B cell (primary cell): ENCODE data around the gene MAP3K4. TPM values are rescaled to one million over a fixed set of nuclear protein-coding genes. Genes with fewer than 3 reads are reported as not detected.

Experiments used
- ATAC-seq: fragments of 200-7000 bp; cut with Tn5 transposase; one replicate; pipeline ENCODE4 v1.10.0; 2021; ENCODE audit warnings: low read depth, mild to moderate bottlenecking, moderate number of reproducible peaks, moderate library complexity
- CTCF ChIA-PET: fragments of 350-600 bp; sonication (Branson Sonifier 250); formaldehyde crosslinking; loops from one replicate; lab custom pipeline; 2021; ENCODE audit warnings: antibody characterized with exemption, inconsistent platforms; lab: Charles Lee
- POLR2A ChIA-PET: fragments of 350-600 bp; sonication (Branson Sonifier 250); formaldehyde crosslinking; loops from one replicate; lab custom pipeline; 2021; ENCODE audit warnings: antibody characterized with exemption; lab: Charles Lee
- DNase-seq: peaks from one replicate; pipeline ENCODE4 v3.0.0; 2013
- H2AFZ ChIP-seq: 2 replicates; pipeline ENCODE4 v1.6.1; 2012; ENCODE audit warnings: mild to moderate bottlenecking, low read depth, low read length; ENCODE audit not compliant: insufficient read depth, poor library complexity, severe bottlenecking
- H3K27ac ChIP-seq, 2 donors: 1 replicate in 1 of 2; 2 replicates in 1 of 2; pipeline ENCODE4 v1.5.1; 2012 to 2013; ENCODE audit warnings: low read length in 2 of 2, mild to moderate bottlenecking in 2 of 2, moderate library complexity in 1 of 2
- H3K27me3 ChIP-seq, 4 experiments: fragments of 200-600 bp in 1 of 4; sonication (generic) in 1 of 4; replicated peaks in 1 of 4; 1 replicate in 2 of 4; 2 replicates in 2 of 4; pipeline versions ENCODE4 v1.6.1 to v1.7.0; 2013 to 2016; ENCODE audit warnings: low read length in 3 of 4, mild to moderate bottlenecking in 2 of 4, mixed read lengths in 1 of 4, moderate library complexity in 1 of 4; ENCODE audit not compliant: insufficient read depth in 4 of 4, control insufficient read depth in 3 of 4; ENCODE audit errors: control extremely low read depth in 1 of 4
- H3K36me3 ChIP-seq, 2 experiments: replicated peaks in 1 of 2; 1 replicate in 1 of 2; 2 replicates in 1 of 2; pipeline versions ENCODE4 v1.6.1 to v1.7.1; 2013; ENCODE audit warnings: low read length in 1 of 2; ENCODE audit not compliant: insufficient read depth in 2 of 2, control insufficient read depth in 1 of 2; ENCODE audit errors: control extremely low read depth in 1 of 2, extremely low read depth in 1 of 2
- H3K4me1 ChIP-seq, 2 donors: fragments of 200-600 bp in 1 of 2; sonication (generic) in 1 of 2; 1 replicate in 1 of 2; 2 replicates in 1 of 2; pipeline versions ENCODE4 v1.5.1 to v1.6.1; 2013 to 2017; ENCODE audit warnings: low read length in 2 of 2; ENCODE audit not compliant: control insufficient read depth in 2 of 2, insufficient read depth in 2 of 2
- H3K4me2 ChIP-seq: replicated peaks from 2 replicates; pipeline ENCODE3; 2012; ENCODE audit warnings: mild to moderate bottlenecking, low read depth, low read length; ENCODE audit not compliant: poor library complexity, severe bottlenecking
- H3K4me3 ChIP-seq, 5 experiments: fragments of 200-600 bp in 1 of 5; sonication (generic) in 1 of 5; 1 replicate in 3 of 5; 2 replicates in 2 of 5; pipeline versions ENCODE4 v1.5.1 to v1.7.0; 2011 to 2016; ENCODE audit warnings: low read length in 4 of 5, mild to moderate bottlenecking in 4 of 5, low read depth in 2 of 5, control low read depth in 1 of 5, moderate library complexity in 1 of 5; ENCODE audit not compliant: insufficient read depth in 1 of 5; ENCODE audit errors: control extremely low read depth in 1 of 5, extremely low read depth in 1 of 5
- H3K79me2 ChIP-seq: fragments of 200-600 bp; sonication (generic); one replicate; pipeline ENCODE4 v1.6.0; 2016; ENCODE audit warnings: low read length; ENCODE audit not compliant: control insufficient read depth, insufficient read depth
- H3K9ac ChIP-seq: fragments of 200-600 bp; sonication (generic); 2 replicates; pipeline ENCODE4 v1.6.1; 2017; ENCODE audit warnings: mild to moderate bottlenecking, low read length, moderate library complexity
- H3K9me3 ChIP-seq, 3 donors: one replicate each; pipeline versions ENCODE4 v1.6.1 to v1.7.1; 2013; ENCODE audit warnings: low read length in 2 of 3; ENCODE audit not compliant: control insufficient read depth in 2 of 3, insufficient read depth in 1 of 3; ENCODE audit errors: control extremely low read depth in 1 of 3
- H4K20me1 ChIP-seq: 2 replicates; pipeline ENCODE4 v1.6.0; 2012; ENCODE audit warnings: mild to moderate bottlenecking, low read length; ENCODE audit not compliant: insufficient read depth, control insufficient read depth, poor library complexity, severe bottlenecking
- H3K27ac Mint-ChIP-seq: one replicate; pipeline ENCODE4 v1.8.0; 2021; ENCODE audit warnings: mixed read lengths
- H3K27me3 Mint-ChIP-seq: one replicate; pipeline ENCODE4 v1.8.0; 2021; ENCODE audit warnings: mixed read lengths
- H3K4me1 Mint-ChIP-seq: one replicate; pipeline ENCODE4 v1.8.0; 2021; ENCODE audit warnings: mixed read lengths
- H3K4me3 Mint-ChIP-seq: one replicate; pipeline ENCODE4 v1.8.0; 2021; ENCODE audit warnings: mixed read lengths
- H3K9me3 Mint-ChIP-seq: one replicate; pipeline ENCODE4 v1.8.0; 2022; ENCODE audit warnings: mixed read lengths; ENCODE audit not compliant: insufficient read depth
- EZH2 ChIP-seq: IDR thresholded peaks from 2 replicates; pipeline ENCODE4 v1.6.1; 2012; ENCODE audit warnings: borderline replicate concordance, low read depth, mild to moderate bottlenecking, moderate library complexity, low read length; ENCODE audit not compliant: insufficient read depth, poor library complexity, severe bottlenecking
- WGBS: methylation state at CpG from one replicate; pipeline ENCODE4 v1.1.5; 2013; ENCODE audit warnings: missing lambda C conversion rate; ENCODE audit not compliant: insufficient coverage; 5-methylcytosine and 5-hydroxymethylcytosine counted together
- intact Hi-C: fragments of 100-400 bp; cut with micrococcal nuclease; formaldehyde crosslinking; loops from one replicate; pipeline ENCODE4 v1.10.0; 2022
- polyA plus RNA-seq: library from polyadenylated mRNA; depleted of rRNA; stranded (reverse); fragments of >200 nt; gene quantifications from 2 replicates; pipeline ENCODE4 v1.2.3, GENCODE V29; 2012
- total RNA-seq, 2 donors: library from RNA; stranded (reverse); fragments of 120-200 nt in 1 of 2; gene quantifications; 1 replicate in 1 of 2; 2 replicates in 1 of 2; pipeline versions ENCODE4 v1.2.3 to v1.2.4, GENCODE V29; 2013 to 2022
- TF ChIP-seq, protein P1 (sequence below): fragments of 200-600 bp; IDR thresholded peaks from one replicate; pipeline ENCODE4 v1.8.0; 2022; ENCODE audit warnings: antibody characterized with exemption, mild to moderate bottlenecking

MAP3K4 gene
- total and polyA plus RNA-seq, 2 donors (not counting 1 experiment from before 2014, with no cell fraction given): 24.4 to 105 TPM

DNA sequence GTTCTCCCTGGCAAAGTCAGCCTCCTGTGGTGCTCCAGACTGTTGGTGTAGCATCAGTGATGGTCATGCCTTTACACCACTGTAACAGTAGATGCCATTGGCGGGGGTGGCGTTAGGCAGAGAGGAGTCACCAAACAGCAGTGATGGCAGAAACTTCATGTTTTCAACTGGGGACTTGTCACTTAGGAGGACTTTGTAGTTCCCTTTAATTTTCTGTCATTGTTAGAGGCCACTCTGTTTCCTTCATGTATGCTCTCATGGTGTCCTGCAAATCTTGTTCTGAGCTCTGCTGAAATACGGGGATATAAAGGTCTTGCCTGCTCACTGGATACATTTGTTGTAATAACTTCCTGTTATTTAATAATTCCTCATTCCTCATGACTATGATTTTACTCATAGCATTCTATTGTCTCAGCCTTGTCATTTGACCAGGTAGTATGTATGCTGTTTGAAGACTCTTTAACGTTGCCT, 4.6 kb downstream of the MAP3K4 start:
- WGBS: 100% methylated on average over 2 of the region's 4 CpGs
- intact Hi-C loops: loop anchor here (10.0 kb wide), 1 partner anchor 1301 kb away; the partner anchor contains the start of gene SOD2
- no peaks in the 10 kb centered on the region for H3K27me3 ChIP-seq
- no peaks in the 10 kb centered on the region for H3K36me3 ChIP-seq
- H2AFZ ChIP-seq: no peak overlapping the region
- ChIA-PET POLR2A (no interaction called here), CTCF (no interaction called here)
- H3K4me3 ChIP-seq: no peak overlapping the region
- no peak for DNase-seq
- Mint-ChIP-seq H3K4me1 (peaks cover 45% of the 10 kb centered on the region), H3K27ac (no peak overlapping the region), H3K9me3 (no peaks in the 10 kb centered on the region), H3K4me3 (no peak overlapping the region), H3K27me3 (no peaks in the 10 kb centered on the region)
- H3K9me3 ChIP-seq: no peaks in the 10 kb centered on the region
- H3K4me1 ChIP-seq: peaks cover 0 to 10% of the 10 kb centered on the region in 2 donors
- no peak overlapping the region for H3K27ac ChIP-seq
- TF ChIP-seq, protein P1, sequence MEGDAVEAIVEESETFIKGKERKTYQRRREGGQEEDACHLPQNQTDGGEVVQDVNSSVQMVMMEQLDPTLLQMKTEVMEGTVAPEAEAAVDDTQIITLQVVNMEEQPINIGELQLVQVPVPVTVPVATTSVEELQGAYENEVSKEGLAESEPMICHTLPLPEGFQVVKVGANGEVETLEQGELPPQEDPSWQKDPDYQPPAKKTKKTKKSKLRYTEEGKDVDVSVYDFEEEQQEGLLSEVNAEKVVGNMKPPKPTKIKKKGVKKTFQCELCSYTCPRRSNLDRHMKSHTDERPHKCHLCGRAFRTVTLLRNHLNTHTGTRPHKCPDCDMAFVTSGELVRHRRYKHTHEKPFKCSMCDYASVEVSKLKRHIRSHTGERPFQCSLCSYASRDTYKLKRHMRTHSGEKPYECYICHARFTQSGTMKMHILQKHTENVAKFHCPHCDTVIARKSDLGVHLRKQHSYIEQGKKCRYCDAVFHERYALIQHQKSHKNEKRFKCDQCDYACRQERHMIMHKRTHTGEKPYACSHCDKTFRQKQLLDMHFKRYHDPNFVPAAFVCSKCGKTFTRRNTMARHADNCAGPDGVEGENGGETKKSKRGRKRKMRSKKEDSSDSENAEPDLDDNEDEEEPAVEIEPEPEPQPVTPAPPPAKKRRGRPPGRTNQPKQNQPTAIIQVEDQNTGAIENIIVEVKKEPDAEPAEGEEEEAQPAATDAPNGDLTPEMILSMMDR: no peak
- no peak for TF ChIP-seq EZH2
- no peak overlapping the region for H3K4me2 ChIP-seq
- H3K9ac ChIP-seq: no peak overlapping the region
- peaks cover 81% of the 10 kb centered on the region for H3K79me2 ChIP-seq
- no peak for ATAC-seq
- H4K20me1 ChIP-seq: peaks cover 45% of the 10 kb centered on the region

GRCh38 chr6:160998217-160998616, 6.6 kb downstream of the MAP3K4 start:
- no peak overlapping the region for H3K9ac ChIP-seq
- DNase-seq: no peak
- H3K27ac Mint-ChIP-seq: no peak overlapping the region
- intact Hi-C loops: loop anchor here (10.0 kb wide), 1 partner anchor 1303 kb away; the partner anchor contains the start of gene SOD2
- peaks cover 89% of the 10 kb centered on the region for H3K79me2 ChIP-seq
- H3K27me3 ChIP-seq: no peaks in the 10 kb centered on the region
- no peaks in the 10 kb centered on the region for H3K36me3 ChIP-seq
- TF ChIP-seq EZH2: no peak
- TF ChIP-seq, protein P1: no peak
- no peak overlapping the region for H3K4me3 ChIP-seq
- POLR2A ChIA-PET: no interaction called here
- WGBS: no CpG with 5 or more reads among the region's 3 CpGs
- no peaks in the 10 kb centered on the region for H3K9me3 Mint-ChIP-seq
- no peaks in the 10 kb centered on the region for H3K9me3 ChIP-seq
- H3K4me2 ChIP-seq: no peak overlapping the region
- H3K4me1 Mint-ChIP-seq: peaks cover 45% of the 10 kb centered on the region
- peaks cover 54% of the 10 kb centered on the region for H4K20me1 ChIP-seq
- peaks cover 0 to 3% of the 10 kb centered on the region in 2 donors for H3K4me1 ChIP-seq
- H2AFZ ChIP-seq: no peak overlapping the region
- no peak for ATAC-seq
- H3K4me3 Mint-ChIP-seq: no peak overlapping the region
- CTCF ChIA-PET: interaction anchor here (1.3 kb wide), 1 partner anchor 9 kb away, joined by 3 read pairs; no protein-coding TSS in a partner anchor
- no peak overlapping the region for H3K27ac ChIP-seq
- no peaks in the 10 kb centered on the region for H3K27me3 Mint-ChIP-seq
